Subcutaneous abdominal adipose tissue (tissue), 5 donors: ENCODE results near the gene RHBG.
A peak's percentile ranks its signal among the peaks of the same experiment; 100 is the strongest.
"Not testable (repeated sequence)": the region's sequence is repeated elsewhere in the genome, so short reads cannot be mapped to it uniquely, and the experiment has no call there.

Experiments used
- H3K27ac ChIP-seq: one replicate; pipeline ENCODE4 v1.7.0; 2013; ENCODE audit warnings: low read depth, mild to moderate bottlenecking, inconsistent platforms, low read length, moderate library complexity
- H3K27me3 ChIP-seq, 5 donors: one replicate each; pipeline ENCODE4 v1.7.0; 2013; ENCODE audit warnings: low read length in 5 of 5, inconsistent platforms in 1 of 5; ENCODE audit not compliant: control insufficient read depth in 5 of 5, insufficient read depth in 4 of 5
- H3K36me3 ChIP-seq, 5 donors: one replicate each; pipeline ENCODE4 v1.7.0; 2013; ENCODE audit warnings: low read length in 5 of 5; ENCODE audit not compliant: control insufficient read depth in 5 of 5, insufficient read depth in 5 of 5
- H3K4me1 ChIP-seq, 5 donors: one replicate each; pipeline ENCODE4 v1.7.0; 2013; ENCODE audit warnings: low read length in 5 of 5, mild to moderate bottlenecking in 3 of 5, moderate library complexity in 1 of 5; ENCODE audit not compliant: control insufficient read depth in 5 of 5, insufficient read depth in 5 of 5
- H3K4me3 ChIP-seq, 5 donors: one replicate each; pipeline ENCODE4 v1.7.0; 2013; ENCODE audit warnings: low read length in 5 of 5, low read depth in 1 of 5
- H3K9ac ChIP-seq, 5 donors: one replicate each; pipeline ENCODE4 v1.7.0; 2013; ENCODE audit warnings: low read length in 5 of 5, mild to moderate bottlenecking in 4 of 5, moderate library complexity in 3 of 5
- H3K9me3 ChIP-seq, 5 donors: one replicate each; pipeline ENCODE4 v1.7.0; 2013; ENCODE audit warnings: low read length in 5 of 5; ENCODE audit not compliant: control insufficient read depth in 5 of 5
- donor health status: healthy.
- donor health status: healthy.
- donor health status: healthy.
- donor health status: healthy.
- donor health status: healthy.

RHBG gene

GRCh38 chr1:156368889-156369684 is at the start of gene RHBG:
Gene RHBG (plus strand): TSS chr1:156369211. CDS start chr1:156369250, 39 bp downstream.
- Histone ChIP-seq H3K4me1 (peaks cover 0 to 21% (median 18%) of the 10 kb centered on the region in 5 donors), H3K9ac (peak within 1 kb of the TSS in 2 of 5 donors; percentile 23 to 67), H3K27ac (no peak within 1 kb of the TSS), H3K4me3 (peak within 1 kb of the TSS; percentile 30 to 64 (median 51)), H3K9me3 (no peaks in the 10 kb centered on the region), H3K27me3 (peaks cover 0 to 24% (median 16%) of the 10 kb centered on the region in 5 donors), H3K36me3 (no peaks in the 10 kb centered on the region)

GRCh38 chr1:156319664-156320063 is 49.3 kb upstream of the RHBG start:
- no peaks in the 10 kb centered on the region for H3K9me3 ChIP-seq
- H3K4me1 ChIP-seq: no peaks in the 10 kb centered on the region
- no peak overlapping the region for H3K4me3 ChIP-seq
- H3K9ac ChIP-seq: no peak overlapping the region
- H3K27me3 ChIP-seq: no peaks in the 10 kb centered on the region
- H3K27ac ChIP-seq: no peak overlapping the region
- peaks cover 34 to 90% (median 78%) of the 10 kb centered on the region in 5 donors for H3K36me3 ChIP-seq

- Histone ChIP-seq H3K36me3 (peaks cover 32 to 88% (median 80%) of the 10 kb centered on the region in 5 donors), H3K27ac (no peak overlapping the region), H3K9me3 (no peaks in the 10 kb centered on the region), H3K4me1 (no peaks in the 10 kb centered on the region), H3K4me3 (no peak overlapping the region), H3K9ac (no peak overlapping the region), H3K27me3 (no peaks in the 10 kb centered on the region)
These were observed 48.5 kb upstream of the RHBG start for GRCh38 chr1:156320560-156320959.

GRCh38 chr1:156323179-156323578 is 45.8 kb upstream of the RHBG start:
- not testable (repeated sequence) for H3K27ac ChIP-seq, H3K4me1 ChIP-seq, H3K9me3 ChIP-seq, H3K9ac ChIP-seq, H3K27me3 ChIP-seq, H3K4me3 ChIP-seq
- H3K36me3 ChIP-seq: peaks cover 18 to 68% (median 56%) of the 10 kb centered on the region in 5 donors

- Histone ChIP-seq H3K27ac (no peak overlapping the region), H3K36me3 (peaks cover 18 to 42% (median 33%) of the 10 kb centered on the region in 5 donors), H3K9me3 (no peaks in the 10 kb centered on the region), H3K9ac (peak overlapping the region in 1 of 5 donors; percentile 21), H3K4me3 (peak overlapping the region in 2 of 5 donors; percentile 3 to 42), H3K27me3 (no peaks in the 10 kb centered on the region), H3K4me1 (peaks cover 2 to 29% (median 18%) of the 10 kb centered on the region in 5 donors)
These were observed 32.8 kb upstream of the RHBG start for GRCh38 chr1:156336242-156336641.

GRCh38 chr1:156337052-156337887 is 31.7 kb upstream of the RHBG start:
- Histone ChIP-seq H3K36me3 (peaks cover 18 to 33% (median 30%) of the 10 kb centered on the region in 5 donors), H3K27me3 (no peaks in the 10 kb centered on the region), H3K27ac (peak overlapping the region; percentile 94), H3K9ac (peak overlapping the region; percentile 78 to 97 (median 91)), H3K9me3 (no peaks in the 10 kb centered on the region), H3K4me3 (peak overlapping the region; percentile 77 to 98 (median 91)), H3K4me1 (peaks cover 2 to 29% (median 18%) of the 10 kb centered on the region in 5 donors)

- peaks cover 2 to 29% (median 18%) of the 10 kb centered on the region in 5 donors for H3K4me1 ChIP-seq
- H3K36me3 ChIP-seq: peaks cover 13 to 27% (median 24%) of the 10 kb centered on the region in 5 donors
- H3K27me3 ChIP-seq: no peaks in the 10 kb centered on the region
- no peaks in the 10 kb centered on the region for H3K9me3 ChIP-seq
- H3K4me3 ChIP-seq: peak overlapping the region; percentile 77 to 98 (median 91)
- peak overlapping the region; percentile 94 for H3K27ac ChIP-seq
- H3K9ac ChIP-seq: peak overlapping the region; percentile 78 to 97 (median 91)
These were observed 31.2 kb upstream of the RHBG start for GRCh38 chr1:156337888-156338179.

- Histone ChIP-seq H3K4me3 (peak within 1 kb of the TSS; percentile 77 to 98 (median 91)), H3K27ac (peak within 1 kb of the TSS; percentile 94), H3K9me3 (no peaks in the 10 kb centered on the region), H3K9ac (peak within 1 kb of the TSS; percentile 79 to 97 (median 91)), H3K4me1 (peaks cover 2 to 29% (median 18%) of the 10 kb centered on the region in 5 donors), H3K36me3 (peaks cover 13 to 22% (median 22%) of the 10 kb centered on the region in 5 donors), H3K27me3 (no peaks in the 10 kb centered on the region)
These were observed 30.6 kb upstream of the RHBG start, which contains the start of the genes CCT3 and TSACC for GRCh38 chr1:156338180-156338976. Gene CCT3 (minus strand): TSS chr1:156338292. CDS start chr1:156338184, 108 bp downstream. Gene TSACC (plus strand): TSS chr1:156338526. CDS start chr1:156339758, 1,232 bp downstream.

GRCh38 chr1:156342166-156342955 is 26.6 kb upstream of the RHBG start:
- peaks cover 0 to 10% (median 0%) of the 10 kb centered on the region in 5 donors for H3K27me3 ChIP-seq
- H3K9me3 ChIP-seq: no peaks in the 10 kb centered on the region
- H3K27ac ChIP-seq: no peak overlapping the region

More at GRCh38 chr1:156342166-156342955, 26.6 kb upstream of the RHBG start:
- H3K4me1 ChIP-seq: peaks cover 0 to 8% (median 3%) of the 10 kb centered on the region in 5 donors
- no peak overlapping the region for H3K9ac ChIP-seq
- no peaks in the 10 kb centered on the region for H3K36me3 ChIP-seq
- no peak overlapping the region for H3K4me3 ChIP-seq
